Trophoblast cell (in vitro differentiated cells and primary cell): Measurements from ENCODE around the gene EIF4EBP3.
A peak's percentile ranks its signal among the peaks of the same experiment; 100 is the strongest.

Experiments used
- DNase-seq, 2 donors: peaks; one replicate each; pipeline ENCODE4 v3.0.0-alpha.2; 2016
- H2AFZ ChIP-seq: 2 replicates; pipeline ENCODE4 v1.6.1; 2013; ENCODE audit warnings: low read length, moderate library complexity, mild to moderate bottlenecking; ENCODE audit not compliant: insufficient read depth, poor library complexity
- H2AK5ac ChIP-seq: 2 replicates; pipeline ENCODE4 v1.6.1; 2013; ENCODE audit warnings: mild to moderate bottlenecking, low read length
- H2BK120ac ChIP-seq: 2 replicates; pipeline ENCODE4 v1.6.1; 2013; ENCODE audit warnings: low read length, mild to moderate bottlenecking, moderate library complexity; ENCODE audit not compliant: insufficient read depth, poor library complexity
- H2BK12ac ChIP-seq: 2 replicates; pipeline ENCODE4 v1.6.1; 2013; ENCODE audit warnings: mild to moderate bottlenecking, low read length, moderate library complexity
- H2BK5ac ChIP-seq: 2 replicates; pipeline ENCODE4 v1.6.1; 2013; ENCODE audit warnings: low read length, low read depth, moderate library complexity, mild to moderate bottlenecking; ENCODE audit not compliant: poor library complexity
- H3K14ac ChIP-seq: 2 replicates; pipeline ENCODE4 v1.6.1; 2013; ENCODE audit warnings: mild to moderate bottlenecking, low read length
- H3K18ac ChIP-seq: 2 replicates; pipeline ENCODE4 v1.6.1; 2013; ENCODE audit warnings: mild to moderate bottlenecking, low read length
- H3K23ac ChIP-seq: 2 replicates; pipeline ENCODE4 v1.6.1; 2013; ENCODE audit warnings: low read length
- H3K27ac ChIP-seq: 2 replicates; pipeline ENCODE4 v1.5.1; 2013; ENCODE audit warnings: low read depth, mild to moderate bottlenecking, inconsistent platforms, low read length, moderate library complexity
- H3K27me3 ChIP-seq: 2 replicates; pipeline ENCODE4 v1.6.1; 2013; ENCODE audit warnings: inconsistent platforms, mild to moderate bottlenecking, low read length, moderate library complexity; ENCODE audit not compliant: insufficient read depth
- H3K36me3 ChIP-seq, 2 experiments: 1 replicate in 1 of 2; 2 replicates in 1 of 2; pipeline ENCODE4 v1.6.1; 2013; ENCODE audit warnings: low read length in 2 of 2, mild to moderate bottlenecking in 2 of 2, moderate library complexity in 1 of 2; ENCODE audit not compliant: insufficient read depth in 2 of 2, control insufficient read depth in 1 of 2
- H3K4ac ChIP-seq: 2 replicates; pipeline ENCODE4 v1.6.1; 2013; ENCODE audit warnings: low read depth, mild to moderate bottlenecking, low read length, moderate library complexity
- H3K4me1 ChIP-seq, 2 experiments: 1 replicate in 1 of 2; 2 replicates in 1 of 2; pipeline ENCODE4 v1.6.1; 2013; ENCODE audit warnings: low read length in 2 of 2, mild to moderate bottlenecking in 2 of 2, moderate library complexity in 1 of 2; ENCODE audit not compliant: insufficient read depth in 2 of 2, control insufficient read depth in 1 of 2
- H3K4me2 ChIP-seq: 2 replicates; pipeline ENCODE4 v1.6.1; 2013; ENCODE audit warnings: inconsistent platforms, mild to moderate bottlenecking, low read length, moderate library complexity
- H3K4me3 ChIP-seq: 2 replicates; pipeline ENCODE4 v1.5.1; 2013; ENCODE audit warnings: mild to moderate bottlenecking, low read depth, low read length, inconsistent platforms
- H3K79me1 ChIP-seq: one replicate; pipeline ENCODE4 v1.6.1; 2013; ENCODE audit warnings: low read length
- H3K79me2 ChIP-seq: 2 replicates; pipeline ENCODE4 v1.6.1; 2013; ENCODE audit warnings: low read length, mild to moderate bottlenecking; ENCODE audit not compliant: control insufficient read depth, insufficient read depth, poor library complexity
- H3K9ac ChIP-seq: 2 replicates; pipeline ENCODE4 v1.6.1; 2013; ENCODE audit warnings: mild to moderate bottlenecking, low read length
- H3K9me3 ChIP-seq: 2 replicates; pipeline ENCODE4 v1.6.1; 2013; ENCODE audit warnings: low read depth, mild to moderate bottlenecking, control low read depth, inconsistent platforms, low read length; ENCODE audit not compliant: insufficient read depth
- H4K12ac ChIP-seq: 2 replicates; pipeline ENCODE4 v1.6.1; 2013; ENCODE audit warnings: low read depth, mild to moderate bottlenecking, low read length, moderate library complexity
- H4K8ac ChIP-seq: 2 replicates; pipeline ENCODE4 v1.6.1; 2013; ENCODE audit warnings: low read depth, mild to moderate bottlenecking, low read length, moderate library complexity
- H4K91ac ChIP-seq: one replicate; pipeline ENCODE4 v1.6.1; 2013; ENCODE audit warnings: low read depth, mild to moderate bottlenecking, low read length, moderate library complexity
- WGBS: extraction: QIAGEN DNeasy Blood & Tissue Kit; methylation state at CpG from one replicate; pipeline ENCODE4 v1.1.7; 2013; ENCODE audit warnings: missing lambda C conversion rate; ENCODE audit not compliant: insufficient read length, insufficient coverage; ENCODE audit errors: extremely low coverage; 5-methylcytosine and 5-hydroxymethylcytosine counted together

EIF4EBP3 gene

DNA sequence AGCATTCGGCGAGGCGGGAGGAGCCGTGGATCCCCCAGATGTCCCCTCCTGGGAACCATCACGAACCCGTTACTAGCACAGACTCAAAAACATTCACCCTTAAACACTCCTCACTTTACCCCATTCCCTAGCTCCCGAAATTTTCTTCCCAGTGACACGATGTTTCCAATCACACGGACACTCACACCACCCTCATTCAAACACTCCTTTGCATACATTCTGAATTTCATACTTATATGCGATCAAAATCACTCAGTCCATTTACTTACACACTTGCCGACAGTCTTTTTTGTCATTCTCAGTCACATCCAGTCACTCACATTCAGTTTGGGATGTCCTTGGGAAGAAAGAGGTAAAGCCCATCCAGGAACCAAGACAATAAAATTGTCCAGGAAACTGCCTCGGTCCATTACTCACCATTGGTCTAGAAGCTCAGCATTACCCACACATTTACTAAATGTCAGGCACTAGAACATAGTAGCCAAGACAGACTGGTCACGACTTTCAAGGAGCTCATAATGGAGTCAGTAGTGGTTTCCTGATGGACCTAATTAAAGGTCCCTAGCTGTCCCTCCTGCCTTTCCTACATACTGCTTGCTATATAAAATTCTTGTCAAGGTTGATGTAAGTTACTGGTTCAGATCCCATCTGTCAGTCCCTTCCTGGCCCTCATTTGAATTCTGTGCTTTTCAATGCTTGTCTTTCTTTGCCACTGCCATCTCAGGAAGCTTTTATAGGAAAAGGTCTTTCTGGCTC is 17.7 kb downstream of the EIF4EBP3 start:
- Histone ChIP-seq H3K27ac (no peak overlapping the region), H4K91ac (peak overlapping the region; percentile 92), H3K36me3 (peaks cover 29 to 32% of the 10 kb centered on the region in 2 experiments), H2BK12ac (no peak overlapping the region), H3K4me3 (peak overlapping the region; percentile 88), H3K79me2 (peaks cover 10% of the 10 kb centered on the region), H3K79me1 (peaks cover 11% of the 10 kb centered on the region), H3K23ac (no peak overlapping the region), H2AFZ (peak overlapping the region; percentile 93), H3K9ac (peak overlapping the region; percentile 93), H3K9me3 (no peaks in the 10 kb centered on the region), H2BK120ac (peak overlapping the region; percentile 59), H4K12ac (peak overlapping the region; percentile 97), H3K4ac (peak overlapping the region; percentile 48), H2BK5ac (no peak overlapping the region), H3K4me2 (peak overlapping the region; percentile 85), H3K27me3 (no peaks in the 10 kb centered on the region), H3K4me1 (peaks cover 7 to 28% of the 10 kb centered on the region in 2 experiments), H2AK5ac (peak overlapping the region; percentile 51), H3K18ac (peak overlapping the region; percentile 84), H4K8ac (peak overlapping the region; percentile 94), H3K14ac (peak overlapping the region; percentile 76)
- DNase-seq = peak in 1 of 2 donors; percentile 20
- WGBS = no CpG with 5 or more reads among the region's 13 CpGs

- no peak overlapping the region for H3K4me3 ChIP-seq
- peaks cover 11% of the 10 kb centered on the region for H3K79me1 ChIP-seq
- no peak overlapping the region for H2BK120ac ChIP-seq
- no peak overlapping the region for H3K18ac ChIP-seq
- H2BK5ac ChIP-seq = no peak overlapping the region
- peaks cover 10% of the 10 kb centered on the region for H3K79me2 ChIP-seq
- H4K8ac ChIP-seq = no peak overlapping the region
- no peak overlapping the region for H4K12ac ChIP-seq
- peaks cover 25 to 27% of the 10 kb centered on the region in 2 experiments for H3K36me3 ChIP-seq
- H3K14ac ChIP-seq = no peak overlapping the region
- WGBS = no CpG with 5 or more reads among the region's 4 CpGs
- no peak overlapping the region for H3K23ac ChIP-seq
- no peaks in the 10 kb centered on the region for H3K9me3 ChIP-seq
- no peak overlapping the region for H2BK12ac ChIP-seq
- peaks cover 7 to 28% of the 10 kb centered on the region in 2 experiments for H3K4me1 ChIP-seq
- peak overlapping the region; percentile 85 for H3K4me2 ChIP-seq
- no peak overlapping the region for H2AFZ ChIP-seq
- H4K91ac ChIP-seq = no peak overlapping the region
- H3K9ac ChIP-seq = no peak overlapping the region
- H3K27me3 ChIP-seq = no peaks in the 10 kb centered on the region
- no peak overlapping the region for H3K4ac ChIP-seq
- DNase-seq = peak in 1 of 2 donors; percentile 33
- H3K27ac ChIP-seq = no peak overlapping the region
- H2AK5ac ChIP-seq = no peak overlapping the region
These were observed 18.3 kb downstream of the EIF4EBP3 start for GRCh38 chr5:140565780-140566095.

GRCh38 chr5:140566665-140567064 is 19.2 kb downstream of the EIF4EBP3 start:
- H3K4me1 ChIP-seq = peaks cover 7 to 28% of the 10 kb centered on the region in 2 experiments
- H3K4me3 ChIP-seq = no peak overlapping the region
- H2BK12ac ChIP-seq = no peak overlapping the region
- H3K9ac ChIP-seq = no peak overlapping the region
- H2BK120ac ChIP-seq = no peak overlapping the region
- DNase-seq = no peak
- no peak overlapping the region for H2AFZ ChIP-seq
- H3K27me3 ChIP-seq = no peaks in the 10 kb centered on the region
- no peak overlapping the region for H3K4ac ChIP-seq
- H3K14ac ChIP-seq = no peak overlapping the region
- no peak overlapping the region for H4K91ac ChIP-seq
- H4K8ac ChIP-seq = no peak overlapping the region
- H3K9me3 ChIP-seq = no peaks in the 10 kb centered on the region
- H2AK5ac ChIP-seq = no peak overlapping the region
- H3K79me2 ChIP-seq = peaks cover 10% of the 10 kb centered on the region
- no peak overlapping the region for H3K18ac ChIP-seq
- H3K23ac ChIP-seq = no peak overlapping the region
- no peak overlapping the region for H3K27ac ChIP-seq
- peaks cover 23 to 25% of the 10 kb centered on the region in 2 experiments for H3K36me3 ChIP-seq
- H2BK5ac ChIP-seq = no peak overlapping the region
- no CpG with 5 or more reads among the region's 5 CpGs for WGBS
- H4K12ac ChIP-seq = no peak overlapping the region
- H3K79me1 ChIP-seq = peaks cover 11% of the 10 kb centered on the region
- no peak overlapping the region for H3K4me2 ChIP-seq

DNA sequence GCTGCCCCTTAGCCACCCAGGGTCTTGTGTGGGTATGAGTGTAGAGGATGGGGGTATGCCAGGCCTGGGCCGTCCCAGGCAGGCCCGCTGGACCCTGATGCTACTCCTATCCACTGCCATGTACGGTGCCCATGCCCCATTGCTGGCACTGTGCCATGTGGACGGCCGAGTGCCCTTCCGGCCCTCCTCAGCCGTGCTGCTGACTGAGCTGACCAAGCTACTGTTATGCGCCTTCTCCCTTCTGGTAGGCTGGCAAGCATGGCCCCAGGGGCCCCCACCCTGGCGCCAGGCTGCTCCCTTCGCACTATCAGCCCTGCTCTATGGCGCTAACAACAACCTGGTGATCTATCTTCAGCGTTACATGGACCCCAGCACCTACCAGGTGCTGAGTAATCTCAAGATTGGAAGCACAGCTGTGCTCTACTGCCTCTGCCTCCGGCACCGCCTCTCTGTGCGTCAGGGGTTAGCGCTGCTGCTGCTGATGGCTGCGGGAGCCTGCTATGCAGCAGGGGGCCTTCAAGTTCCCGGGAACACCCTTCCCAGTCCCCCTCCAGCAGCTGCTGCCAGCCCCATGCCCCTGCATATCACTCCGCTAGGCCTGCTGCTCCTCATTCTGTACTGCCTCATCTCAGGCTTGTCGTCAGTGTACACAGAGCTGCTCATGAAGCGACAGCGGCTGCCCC is 19.8 kb downstream of the EIF4EBP3 start:
- no peak overlapping the region for H3K4ac ChIP-seq
- no peak overlapping the region for H2BK120ac ChIP-seq
- no peak overlapping the region for H3K4me3 ChIP-seq
- H3K79me1 ChIP-seq = peaks cover 11% of the 10 kb centered on the region
- no peak overlapping the region for H3K18ac ChIP-seq
- H3K14ac ChIP-seq = no peak overlapping the region
- no peaks in the 10 kb centered on the region for H3K9me3 ChIP-seq
- H3K4me2 ChIP-seq = no peak overlapping the region
- H3K9ac ChIP-seq = no peak overlapping the region
- peaks cover 20 to 25% of the 10 kb centered on the region in 2 experiments for H3K36me3 ChIP-seq
- no peaks in the 10 kb centered on the region for H3K27me3 ChIP-seq
- H3K23ac ChIP-seq = no peak overlapping the region
- peaks cover 10% of the 10 kb centered on the region for H3K79me2 ChIP-seq
- no peak overlapping the region for H2AFZ ChIP-seq
- peaks cover 7 to 28% of the 10 kb centered on the region in 2 experiments for H3K4me1 ChIP-seq
- no CpG with 5 or more reads among the region's 22 CpGs for WGBS
- no peak overlapping the region for H4K91ac ChIP-seq
- H3K27ac ChIP-seq = no peak overlapping the region
- H4K8ac ChIP-seq = no peak overlapping the region
- DNase-seq = peak in 1 of 2 donors; percentile 21
- no peak overlapping the region for H2BK12ac ChIP-seq
- H2AK5ac ChIP-seq = no peak overlapping the region
- H2BK5ac ChIP-seq = no peak overlapping the region
- no peak overlapping the region for H4K12ac ChIP-seq
